ENCODE data around the gene CMAS. TPM values are rescaled to one million over a fixed set of nuclear protein-coding genes. Genes with fewer than 3 reads are reported as not detected.

The CMAS gene
- total and polyA plus RNA-seq, 2 of the 8 experiments (the other 6 are each of a cell fraction or from before 2014, with no cell fraction given) = 13.2 to 59.8 TPM

- H4K5ac ChIP-seq (ENCODE audit: insufficient read length, low read depth, low read length) = no peak overlapping the region
- H3K14ac ChIP-seq (ENCODE audit: insufficient read length) = no peak overlapping the region
- no peaks in the 10 kb centered on the region for H3K9me3 ChIP-seq (ENCODE audit: insufficient read depth in 2 of 2, low read depth in 1 of 2, low read length in 1 of 2)
- no peak overlapping the region for H2AFZ ChIP-seq (ENCODE audit: low read length)
- H3K18ac ChIP-seq (ENCODE audit: extremely low read depth, low read length) = no peak overlapping the region
- no peak overlapping the region for H3K56ac ChIP-seq (replicated peaks; ENCODE audit: insufficient read length, low read depth, low read length)
- peaks cover 2% of the 10 kb centered on the region; the same call in 1 of the 2 replicates for H3K23me2 ChIP-seq (ENCODE audit: low read depth, low read length)
- DNase-seq (ENCODE audit: low read depth in 1 of 2, low spot score in 2 of 2) (no peak), FAIRE-seq (no peak)
- no peak overlapping the region for H2BK15ac ChIP-seq (ENCODE audit: low read length)
- no peak overlapping the region for H2AK5ac ChIP-seq (ENCODE audit: low read depth, low read length)
- H3K9ac ChIP-seq (replicated peaks in 1 of 4; ENCODE audit: extremely low read depth in 1 of 4, low read depth in 3 of 4, low read length in 3 of 4) = no peak overlapping the region
- H3K4ac ChIP-seq (replicated peaks; ENCODE audit: insufficient read length, low read depth, low read length) = no peak overlapping the region
- H2BK5ac ChIP-seq (ENCODE audit: low read depth, low read length) = no peak overlapping the region
- no peaks in the 10 kb centered on the region for H3K4me1 ChIP-seq (replicated peaks in 1 of 4; ENCODE audit: control insufficient read depth in 3 of 4, insufficient read depth in 4 of 4, low read length in 3 of 4)
- TF ChIP-seq SP4 (IDR thresholded peaks at IDR 0.05; ENCODE audit: low read length) = no peak
- no peak for TF ChIP-seq RFX5 (IDR thresholded peaks at IDR 0.05; ENCODE audit: borderline replicate concordance, low read depth, low read length)
- no peak for TF ChIP-seq SIRT6 (IDR thresholded peaks at IDR 0.05; ENCODE audit: low read length)
- no peak for TF ChIP-seq JUN (IDR thresholded peaks at IDR 0.05; ENCODE audit: low read depth, low read length)
- 60% methylated on average over 3 of the region's 3 CpGs; no CpG with 5 or more reads in 1 of the 2 experiments for WGBS, 2 experiments (ENCODE audit: extremely low coverage in 1 of 2, insufficient coverage in 1 of 2, insufficient read length in 1 of 2, insufficient replicate concordance in 2 of 2, low coverage in 1 of 2, low lambda C conversion rate in 2 of 2, missing lambda C conversion rate in 1 of 2)
- peaks cover 0 to 1% (median 0%) of the 10 kb centered on the region in 4 experiments; a peak in 1 of 7 replicates for H3K27me3 ChIP-seq (replicated peaks in 1 of 4; ENCODE audit: control insufficient read depth in 3 of 4, extremely low read depth in 1 of 4, insufficient read depth in 3 of 4, low read length in 3 of 4)
- ChIA-PET CTCF (ENCODE audit: partially characterized antibody) (no interaction called here), POLR2A (ENCODE audit: partially characterized antibody) (no interaction called here)
- no peak overlapping the region for H3K4me3 ChIP-seq (ENCODE audit: extremely low read depth in 1 of 4, insufficient read depth in 2 of 4, low read depth in 3 of 4, low read length in 4 of 4)
- no peak overlapping the region for H2BK120ac ChIP-seq (replicated peaks; ENCODE audit: low read depth, low read length)
- no peak overlapping the region for H3K23ac ChIP-seq (ENCODE audit: insufficient read length)
- no peak overlapping the region for H3K27ac ChIP-seq (ENCODE audit: low read depth, low read length)
- no peak overlapping the region for H3K4me2 ChIP-seq (ENCODE audit: insufficient read depth in 1 of 2, low read depth in 2 of 2, low read length in 2 of 2)
- no peaks in the 10 kb centered on the region for H4K20me1 ChIP-seq (replicated peaks in 1 of 2; ENCODE audit: control insufficient read depth in 1 of 2, insufficient read depth in 2 of 2, low read length in 2 of 2)
- H2BK12ac ChIP-seq (ENCODE audit: low read depth, low read length) = no peak overlapping the region
- no peak overlapping the region for H4K8ac ChIP-seq (ENCODE audit: extremely low read depth, insufficient read depth, low read length)
- no peaks in the 10 kb centered on the region for H3K79me2 ChIP-seq (ENCODE audit: control insufficient read depth in 1 of 2, insufficient read depth in 2 of 2, low read length in 2 of 2)
- H2BK20ac ChIP-seq (ENCODE audit: low read length) = no peak overlapping the region
- H3K36me3 ChIP-seq (ENCODE audit: control insufficient read depth in 2 of 4, insufficient read depth in 4 of 4, low read length in 3 of 4) = no peaks in the 10 kb centered on the region
- no peaks in the 10 kb centered on the region for H3K79me1 ChIP-seq (ENCODE audit: low read depth, low read length)
- H4K91ac ChIP-seq (replicated peaks; ENCODE audit: insufficient read length, low read length) = no peak overlapping the region
Measured at GRCh38 chr12:22110176-22110575, 64.2 kb downstream of the CMAS start.

Other genes starting within 250 kb of the CMAS start
- gene ABCC9, start 104.8 kb upstream of the CMAS start, total RNA-seq (2021; fragmentation: NEBNext Ultra II Directional; extraction: Animal tissue kit (Norgen Biotek cat#: 25700)) = not detected in 2 replicates
- gene ABCC9, start 104.8 kb upstream of the CMAS start, polyA plus RNA-seq (2011; rRNA removed) = under 0.01 and 0.02 TPM in 2 replicates